NCI-H2196 (cell line): Measurements from ENCODE around the gene NDNF.

Source experiments
- DNase-seq: peaks from one replicate; lab custom pipeline; 2025; ENCODE audit not compliant: unreplicated experiment; lab: John Stamatoyannopoulos, UW

The NDNF gene

DNA sequence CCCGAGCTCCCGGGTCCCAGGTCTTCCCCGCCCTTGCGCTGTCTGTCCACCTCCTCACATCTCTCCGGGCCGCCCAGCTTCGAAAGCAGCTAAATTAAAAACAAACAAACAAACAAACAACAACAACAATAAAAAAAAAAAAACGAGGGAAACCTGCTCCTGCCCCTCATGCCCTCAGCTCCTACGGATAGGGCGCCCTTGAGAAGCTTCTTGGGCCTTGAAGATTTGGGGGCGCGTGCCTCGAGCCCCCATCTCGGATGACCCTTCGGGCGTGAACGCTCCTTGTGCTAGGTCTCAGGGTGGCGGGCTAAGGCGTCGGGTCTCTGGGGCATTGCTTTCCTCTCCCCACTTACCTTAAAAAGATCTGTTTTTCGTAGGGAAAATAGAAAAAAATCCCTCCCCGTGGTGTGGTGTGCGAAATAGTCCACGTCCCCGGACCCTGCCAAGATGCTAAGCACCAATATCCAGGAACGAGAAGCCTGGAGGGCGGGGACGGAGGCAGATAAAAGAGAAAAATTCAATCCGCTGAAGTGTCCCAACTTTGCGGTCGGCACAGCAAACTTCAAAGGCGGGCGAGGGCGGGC lies 603 bp downstream of the NDNF start:
- DNase-seq, result no peak

DNA sequence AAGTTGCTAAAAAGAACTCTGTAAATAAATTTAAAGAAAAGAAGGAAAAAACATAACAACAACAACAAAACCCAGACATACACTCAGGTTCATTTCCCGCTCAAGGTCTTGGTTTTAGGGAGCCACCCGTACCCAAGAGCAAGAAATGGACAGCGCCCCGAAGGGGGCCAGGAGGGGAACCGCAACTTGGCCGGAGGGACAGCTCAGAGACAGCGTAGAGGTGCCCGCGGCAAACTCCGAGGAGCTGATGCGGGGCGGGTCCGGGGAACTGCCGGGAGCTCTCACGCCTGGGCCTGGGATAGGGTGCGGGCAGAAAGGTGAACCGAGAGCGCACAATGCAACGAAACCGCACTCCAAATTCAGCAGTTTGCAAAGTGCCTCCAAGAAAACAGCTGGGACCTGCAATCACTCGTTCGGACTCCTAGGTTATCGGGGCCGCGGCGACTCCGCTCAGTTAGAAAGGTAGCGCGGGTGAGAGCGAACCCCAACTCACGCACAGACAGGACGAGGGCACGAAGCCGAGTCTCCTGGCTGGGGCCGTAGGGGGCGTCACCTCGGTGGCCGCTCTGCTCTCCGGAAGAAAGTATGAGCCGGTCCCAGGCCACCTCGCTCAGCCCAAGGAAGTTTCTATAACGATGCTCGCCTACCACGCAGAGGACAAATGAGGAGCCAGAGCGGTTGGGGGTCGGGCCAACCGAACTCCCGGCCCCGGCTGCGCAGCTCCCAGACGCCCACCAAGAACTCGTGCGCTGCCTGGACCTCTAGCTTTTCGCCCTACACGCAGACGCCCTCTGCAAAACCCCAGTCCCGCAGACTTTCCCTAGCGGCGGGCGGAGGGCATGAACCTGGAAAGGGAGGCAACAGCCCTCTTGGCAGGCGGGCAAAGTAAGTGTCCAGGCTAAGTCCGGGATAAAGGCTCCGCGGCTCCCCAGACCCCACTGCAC lies 1.4 kb downstream of the NDNF start:
- DNase-seq, result peak; percentile 1

DNA sequence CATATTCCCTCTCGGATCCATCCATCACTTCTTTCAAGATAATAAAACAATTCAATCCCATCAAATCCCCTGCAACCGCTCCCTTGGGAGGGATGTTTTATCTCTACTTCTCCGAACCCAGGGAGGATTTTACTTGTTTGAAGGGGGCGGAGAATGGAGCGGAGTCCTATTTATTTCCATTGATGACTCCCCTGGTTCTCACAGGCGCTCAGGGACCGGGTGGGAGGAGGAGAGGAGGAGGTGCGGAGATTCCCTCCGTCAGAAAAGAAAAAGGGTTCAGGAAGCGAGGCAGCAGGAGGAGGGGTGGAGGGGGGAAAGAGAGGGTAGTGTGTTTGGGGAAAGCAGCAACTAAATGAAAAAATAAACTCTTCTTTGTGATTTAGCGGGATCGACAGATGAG lies 2.1 kb downstream of the NDNF start:
- no peak for DNase-seq

DNA sequence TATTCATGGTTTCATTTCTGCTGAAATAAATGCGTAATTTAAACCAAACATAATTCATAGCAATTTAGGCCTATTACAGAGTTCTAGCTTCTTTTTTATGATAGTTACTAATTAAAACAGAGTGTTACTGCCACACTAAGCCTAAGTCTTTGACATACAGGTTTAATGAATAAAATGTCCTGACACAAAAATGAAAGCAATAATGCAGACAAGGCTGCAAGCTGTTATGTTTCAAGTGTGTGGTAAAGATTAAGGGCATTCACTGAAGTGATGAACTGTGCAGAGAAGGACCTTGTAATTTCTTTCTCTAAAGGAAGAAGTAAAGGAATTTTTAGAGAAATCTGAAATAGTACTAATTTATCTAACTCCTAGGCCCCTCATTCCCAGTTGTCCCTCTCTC lies 2.9 kb downstream of the NDNF start:
- DNase-seq, result no peak

DNA sequence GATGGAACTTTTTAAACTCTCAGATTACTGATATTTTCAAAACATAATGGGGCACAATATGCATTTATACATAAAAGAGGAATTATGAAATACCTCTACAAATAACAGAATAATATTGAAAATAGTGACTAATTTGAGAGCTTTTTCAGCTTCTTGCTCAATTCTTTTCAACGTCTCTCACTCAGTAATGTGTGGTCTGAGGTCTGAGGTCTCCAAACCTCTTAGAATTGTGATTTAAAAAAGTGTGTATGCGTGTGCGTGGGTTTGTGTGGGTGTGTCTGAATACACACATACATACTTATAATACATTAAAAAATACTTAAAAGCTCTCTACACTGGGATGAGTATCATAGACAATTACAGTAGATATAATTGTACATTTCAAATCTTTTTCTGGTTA lies 7.9 kb downstream of the NDNF start:
- DNase-seq, result no peak

DNA sequence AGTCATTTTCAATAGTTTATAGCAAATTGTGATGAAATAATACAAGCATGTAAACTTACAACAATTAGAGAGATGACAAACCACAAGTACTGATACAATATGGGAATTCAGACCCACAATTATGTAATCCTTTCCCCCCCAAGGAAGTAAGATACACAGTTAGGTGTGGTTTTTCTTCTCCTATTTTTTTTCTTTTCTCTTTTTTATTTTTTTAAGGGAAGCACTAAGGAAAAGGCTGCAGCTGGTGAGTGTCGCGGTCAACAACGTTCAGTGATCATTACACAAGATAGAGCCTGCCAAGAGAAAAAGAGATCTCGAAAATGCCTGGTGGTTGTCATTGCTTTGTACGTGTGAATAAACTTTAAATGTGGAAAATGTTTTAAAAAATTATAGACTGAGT lies 9.8 kb downstream of the NDNF start:
- DNase-seq, result no peak

DNA sequence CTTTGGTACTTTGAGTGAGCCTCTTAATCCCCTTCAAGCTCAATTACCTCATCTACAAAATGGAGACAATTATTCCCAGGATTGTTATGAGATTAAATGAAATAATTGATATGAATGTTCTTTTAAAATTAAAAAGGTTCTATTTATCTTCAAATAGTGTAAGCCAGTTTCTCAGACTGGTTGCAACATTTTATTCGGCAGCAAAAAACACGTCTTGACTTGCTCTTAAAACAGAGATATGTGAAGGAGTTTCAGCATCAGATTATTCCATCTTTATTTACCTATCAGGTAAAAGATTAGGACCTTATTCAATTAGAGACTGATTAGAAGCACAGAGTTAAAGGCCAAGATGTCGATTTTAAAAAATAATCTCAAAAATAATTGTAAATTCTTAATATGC lies 10.5 kb downstream of the NDNF start:
- DNase-seq, result no peak

DNA sequence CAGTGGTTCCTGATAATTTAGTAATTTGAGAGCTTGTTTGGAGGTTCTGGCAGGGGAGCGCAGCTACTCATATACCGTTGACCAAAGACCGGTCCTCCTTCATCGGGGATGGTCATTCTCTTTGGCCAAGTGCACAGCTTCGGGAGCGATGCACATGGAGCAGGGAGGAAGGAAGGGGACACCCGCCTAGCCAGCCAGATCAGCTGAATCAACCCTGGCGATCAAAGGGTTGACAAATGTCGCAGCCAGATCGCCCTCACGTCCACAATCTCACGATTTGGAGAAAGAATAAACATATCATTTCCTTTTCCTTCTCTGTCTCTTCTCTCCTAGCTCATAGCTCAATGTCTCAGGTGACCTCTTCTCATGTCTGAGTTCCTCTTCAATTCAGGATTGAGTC lies 11.1 kb downstream of the NDNF start:
- DNase-seq, result no peak

DNA sequence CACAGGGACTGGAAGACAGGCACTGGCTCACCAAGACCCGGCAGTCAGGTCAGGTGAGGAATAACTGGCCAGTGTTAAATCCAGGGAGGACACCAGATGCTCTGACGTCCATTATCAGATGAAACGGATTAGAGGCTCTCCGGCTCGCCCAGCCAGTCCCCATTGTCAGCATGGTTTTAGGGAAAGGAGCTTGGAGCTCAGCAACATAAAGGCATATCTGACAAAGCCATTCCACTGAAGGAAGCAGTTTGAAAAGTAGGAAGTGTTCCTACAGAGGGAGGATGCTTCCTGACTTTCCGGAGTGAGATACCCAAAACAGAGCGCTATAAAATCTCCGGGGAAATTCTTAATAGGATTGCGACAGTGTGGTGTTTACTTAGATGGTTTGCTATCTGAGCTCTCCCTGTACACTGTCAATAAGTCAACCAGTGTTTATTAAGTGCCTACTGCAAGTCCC lies 14.8 kb downstream of the NDNF start:
- DNase-seq, result no peak

DNA sequence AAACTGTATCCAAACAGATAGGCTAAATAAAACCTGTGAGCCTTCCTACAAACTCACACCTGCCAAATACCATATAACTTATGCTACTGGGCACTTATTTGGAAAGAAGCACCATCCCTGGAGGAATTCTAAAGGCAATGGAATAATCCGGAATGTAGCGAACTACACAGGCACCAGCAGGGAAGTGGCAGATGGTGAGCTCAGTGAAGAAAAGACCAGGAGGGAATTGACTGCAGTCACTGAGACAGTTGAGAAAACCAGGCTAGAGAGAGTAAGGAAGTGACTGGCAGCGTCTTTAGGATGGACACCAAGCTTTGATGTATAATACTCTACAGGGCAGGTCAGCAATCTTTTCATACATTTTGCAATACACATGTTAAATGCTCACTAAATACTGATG lies 16.3 kb downstream of the NDNF start:
- no peak for DNase-seq

DNA sequence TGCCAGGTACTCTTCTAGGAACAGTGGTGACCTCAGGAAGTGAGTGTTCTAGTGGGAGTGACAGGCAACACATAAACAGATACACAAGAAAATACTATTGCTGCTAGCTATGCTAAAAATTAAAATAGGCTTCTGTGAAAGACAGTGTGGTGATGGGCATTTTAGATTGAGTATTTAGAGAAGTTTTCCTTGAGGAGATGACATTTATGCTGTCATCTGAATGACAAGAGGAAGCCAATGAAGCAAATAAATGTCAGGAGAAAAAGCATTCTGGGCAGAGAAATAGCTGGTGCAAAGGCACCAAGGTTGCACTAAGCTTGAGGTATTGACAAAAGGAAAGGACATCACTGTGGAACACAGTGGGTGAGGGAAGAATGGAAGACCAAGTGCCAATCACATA lies 18.0 kb downstream of the NDNF start:
- no peak for DNase-seq

DNA sequence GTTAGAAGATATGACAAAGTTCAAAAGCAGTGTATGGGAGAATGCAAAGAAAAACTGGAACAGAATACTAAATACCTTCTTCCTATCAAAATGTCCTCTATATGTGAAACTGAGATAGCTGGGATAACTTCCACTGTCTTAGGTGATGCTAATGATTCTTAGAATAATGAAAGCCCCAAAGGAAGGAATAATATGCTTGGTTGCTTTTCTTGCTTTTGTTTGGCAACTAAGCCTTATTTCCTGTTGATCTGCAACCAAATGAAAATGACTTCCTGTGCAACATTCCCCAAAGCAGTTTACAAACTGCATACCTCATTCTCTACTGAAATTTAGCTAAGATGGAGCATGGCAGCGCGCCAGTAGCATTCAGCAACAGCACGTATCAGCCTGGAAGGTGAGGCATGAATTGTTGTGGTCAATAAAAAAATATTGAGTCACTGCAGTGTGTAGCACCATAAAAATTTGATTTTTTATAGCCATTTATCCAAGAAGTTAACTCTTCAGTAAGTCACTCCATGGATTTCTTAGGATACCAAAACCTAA lies 18.7 kb downstream of the NDNF start:
- DNase-seq, result no peak

DNA sequence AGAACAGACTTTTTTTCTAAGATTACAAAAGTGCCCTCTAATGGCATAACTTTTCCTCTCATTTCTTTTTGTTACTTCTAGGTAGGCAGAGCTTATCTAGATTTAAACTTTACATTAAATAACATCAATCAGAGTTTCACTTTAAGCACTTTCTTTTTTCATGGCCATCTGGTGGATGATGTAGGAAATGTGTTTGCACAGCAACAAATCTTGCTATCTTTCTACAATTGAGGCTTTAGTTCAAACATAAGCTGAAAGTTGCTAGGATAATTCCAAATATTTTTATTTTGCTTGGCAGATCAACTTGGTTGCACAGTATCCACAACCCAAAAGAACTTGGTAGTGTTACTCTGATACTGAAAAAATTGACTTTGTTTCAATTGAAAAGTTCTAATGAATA lies 22.0 kb downstream of the NDNF start:
- no peak for DNase-seq

DNA sequence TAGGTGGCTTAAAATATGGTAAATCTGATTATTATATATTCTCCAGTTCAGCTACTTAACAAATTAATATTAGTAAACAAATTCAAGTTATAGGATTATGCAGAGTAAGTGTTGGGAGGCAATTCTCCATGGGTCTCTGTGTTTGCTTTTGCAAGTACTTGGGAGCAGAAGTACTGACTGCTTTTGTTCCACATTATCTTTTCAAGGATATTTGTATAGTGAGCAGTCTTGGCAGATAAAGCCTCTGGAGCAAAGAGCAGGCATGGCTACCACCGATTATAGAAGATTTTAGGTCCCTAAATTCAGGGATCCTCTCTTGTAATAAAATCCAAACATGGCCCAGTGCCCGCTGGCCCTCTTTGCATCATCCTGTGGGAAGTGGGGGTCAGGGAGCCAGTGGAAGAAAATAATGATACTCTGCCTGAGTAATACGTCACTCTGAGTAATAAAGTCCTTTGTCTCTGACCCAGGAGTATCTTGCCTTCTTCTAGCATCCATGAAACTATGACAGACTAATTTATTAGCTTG lies 23.2 kb downstream of the NDNF start:
- no peak for DNase-seq

DNA sequence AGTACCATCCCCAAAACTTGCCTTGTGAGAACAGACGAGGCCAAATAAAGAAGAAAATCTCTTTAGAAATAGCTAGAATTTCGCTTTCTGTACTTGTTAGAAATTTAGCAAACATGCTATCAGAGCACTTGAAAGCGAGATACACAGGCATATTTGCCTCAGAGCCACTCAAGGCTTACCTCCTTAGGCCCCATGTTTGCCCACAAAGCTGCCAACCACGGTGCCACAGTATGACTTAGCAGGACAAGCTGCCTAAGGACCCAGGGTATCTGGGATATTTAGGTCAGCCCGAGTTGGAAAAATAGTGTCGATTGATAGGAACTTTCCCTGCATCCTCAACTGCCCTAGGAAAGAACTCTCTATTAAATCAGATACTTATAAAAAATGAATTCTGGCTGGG lies 24.2 kb downstream of the NDNF start:
- no peak for DNase-seq

DNA sequence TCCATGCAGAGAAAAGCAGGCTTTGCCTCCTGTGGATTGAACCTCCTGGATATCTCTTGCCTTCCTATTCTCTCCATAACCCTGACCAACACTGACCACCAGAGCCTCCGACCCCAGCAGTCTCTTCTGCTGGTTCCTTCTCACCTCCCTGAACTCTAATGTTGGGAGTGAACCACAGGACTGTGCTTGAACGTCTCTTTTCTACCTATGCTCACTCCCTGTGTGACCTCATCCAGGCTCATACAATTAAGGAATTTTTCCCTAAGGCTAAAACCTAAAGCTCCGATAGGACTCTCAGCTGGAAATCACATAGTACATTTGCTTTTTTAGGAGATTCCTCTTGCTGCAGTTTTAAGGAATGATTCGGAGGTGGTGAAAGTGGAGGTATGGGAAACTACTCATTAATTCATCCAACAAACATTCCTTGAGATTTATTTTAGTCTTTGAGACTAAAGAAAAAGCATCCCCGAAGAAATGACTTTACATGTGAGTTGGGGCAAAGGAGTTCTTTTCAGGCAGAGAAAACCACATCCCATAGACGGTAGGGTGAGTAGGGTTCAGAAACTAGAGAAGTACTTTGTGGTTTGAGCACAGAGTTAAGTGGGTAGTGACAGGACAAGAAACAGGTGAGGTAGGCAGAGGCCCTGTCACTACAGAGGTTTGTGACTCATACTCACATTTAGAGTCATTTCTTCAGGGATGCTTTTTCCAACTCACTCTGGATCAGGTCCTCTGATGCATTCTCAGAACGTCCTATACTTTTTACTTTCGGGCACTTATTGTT lies 30.8 kb downstream of the NDNF start:
- DNase-seq, result no peak

DNA sequence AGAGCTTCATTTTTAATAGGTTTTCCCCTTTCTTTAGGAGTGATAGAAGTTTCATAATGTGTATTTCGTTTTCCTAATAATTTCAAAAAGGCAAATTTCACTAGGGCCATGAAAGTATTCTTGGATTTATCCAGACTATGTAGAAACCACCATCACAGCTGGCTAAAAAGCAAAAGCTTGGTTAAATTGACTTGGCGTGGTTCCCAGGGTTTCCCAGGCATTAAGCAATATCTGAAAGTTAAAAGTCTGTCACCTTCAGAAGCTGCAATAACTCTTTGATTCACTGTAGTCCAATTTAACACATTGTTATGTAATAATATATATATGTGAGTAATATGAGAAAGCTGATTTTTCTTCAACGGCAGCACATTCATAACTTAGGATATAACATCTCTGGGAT lies 38.3 kb downstream of the NDNF start:
- no peak for DNase-seq

DNA sequence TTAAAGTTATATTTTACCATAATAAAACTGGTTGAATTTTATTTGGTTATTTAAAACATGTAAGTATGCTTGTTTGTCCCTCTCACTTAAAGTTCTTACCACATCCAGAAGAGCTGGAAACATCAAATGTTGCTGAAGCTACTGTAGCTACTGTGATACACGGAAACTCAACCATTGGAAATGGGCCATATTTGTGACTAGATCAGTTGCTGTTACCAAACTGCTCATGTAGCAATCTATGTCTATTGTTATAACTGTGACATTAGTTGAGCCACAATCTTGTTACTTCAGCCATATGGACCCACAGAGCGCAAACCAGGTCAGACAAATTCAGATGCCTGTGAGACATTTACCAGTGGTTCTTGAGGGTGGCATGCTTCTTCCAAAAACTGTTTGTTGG lies 41.6 kb downstream of the NDNF start:
- no peak for DNase-seq

DNA sequence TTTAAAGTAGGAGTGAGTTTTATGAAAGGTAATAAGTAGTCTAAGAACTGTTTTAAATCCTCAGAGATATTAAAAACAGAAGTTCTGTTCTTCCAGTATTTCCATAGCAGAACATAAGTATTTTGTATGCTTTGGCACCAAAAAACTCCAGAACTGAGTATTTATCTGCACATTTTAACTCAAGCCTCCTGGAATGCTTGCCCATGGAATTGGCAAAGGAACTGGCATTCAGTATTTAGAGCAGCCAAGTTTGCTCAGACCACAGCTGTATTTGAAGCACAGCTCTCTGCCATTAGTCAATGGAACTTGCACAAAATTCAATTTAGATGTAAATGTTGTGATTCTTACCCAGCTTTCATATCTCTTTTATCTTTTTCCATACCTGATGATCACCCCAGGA lies 42.2 kb downstream of the NDNF start:
- DNase-seq, result no peak

DNA sequence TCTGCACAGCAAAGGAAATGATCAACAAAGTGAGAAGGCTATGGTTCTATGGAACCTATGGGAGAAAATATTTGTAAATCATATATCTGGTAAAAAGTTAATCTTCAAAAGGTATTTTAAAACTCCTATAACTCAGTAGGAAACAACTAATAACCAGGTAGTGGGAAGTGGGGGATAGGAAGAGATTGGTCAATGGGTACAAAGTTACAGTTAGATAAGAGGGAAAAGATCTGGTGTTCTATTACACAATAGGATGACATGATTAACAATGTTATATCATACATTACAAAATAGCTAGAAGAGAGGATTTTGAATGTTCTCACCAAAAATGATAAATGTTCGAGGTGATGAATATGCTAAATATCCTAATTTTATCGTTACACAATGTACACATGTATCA lies 46.3 kb downstream of the NDNF start:
- no peak for DNase-seq

DNA sequence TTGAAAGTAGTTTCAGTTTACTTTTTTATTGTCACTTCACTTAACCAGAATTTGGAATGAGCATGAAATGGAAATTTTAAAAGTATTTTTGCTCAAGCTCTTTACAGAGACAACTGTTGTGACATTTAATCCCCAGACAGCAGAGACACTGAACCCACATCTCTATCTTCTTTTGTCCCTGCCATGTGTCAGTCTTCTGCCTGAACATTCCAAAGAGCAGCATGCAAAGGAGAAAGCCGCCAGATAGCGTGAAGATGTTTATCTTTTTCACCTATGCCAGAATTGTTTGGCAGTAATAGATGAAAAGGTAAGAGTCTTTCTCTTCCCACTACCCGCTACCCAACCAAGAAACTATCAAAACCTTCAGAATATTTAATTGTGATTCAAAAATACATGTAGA lies 46.8 kb downstream of the NDNF start:
- DNase-seq, result no peak
